KOPT-K1 (cell line): ENCODE data around the gene ZNF618.

ENCODE experiments used
- H3K27ac ChIP-seq: fragments of 200-600 bp; sonication (generic); 2 replicates; pipeline ENCODE4 v1.5.1; 2016; ENCODE audit warnings: antibody characterized with exemption, mild to moderate bottlenecking, low read depth, low read length; ENCODE audit not compliant: poor library complexity, severe bottlenecking
- H3K36me3 ChIP-seq: fragments of 200-600 bp; sonication (generic); 2 replicates; pipeline ENCODE4 v1.5.1; 2017; ENCODE audit warnings: antibody characterized with exemption, mild to moderate bottlenecking, low read length, moderate library complexity; ENCODE audit not compliant: insufficient read depth
- H3K9me3 ChIP-seq: fragments of 200-600 bp; sonication (generic); 2 replicates; pipeline ENCODE4 v1.5.1; 2017; ENCODE audit warnings: antibody characterized with exemption, low read length, mild to moderate bottlenecking; ENCODE audit not compliant: insufficient read depth, poor library complexity, severe bottlenecking

The ZNF618 gene

DNA sequence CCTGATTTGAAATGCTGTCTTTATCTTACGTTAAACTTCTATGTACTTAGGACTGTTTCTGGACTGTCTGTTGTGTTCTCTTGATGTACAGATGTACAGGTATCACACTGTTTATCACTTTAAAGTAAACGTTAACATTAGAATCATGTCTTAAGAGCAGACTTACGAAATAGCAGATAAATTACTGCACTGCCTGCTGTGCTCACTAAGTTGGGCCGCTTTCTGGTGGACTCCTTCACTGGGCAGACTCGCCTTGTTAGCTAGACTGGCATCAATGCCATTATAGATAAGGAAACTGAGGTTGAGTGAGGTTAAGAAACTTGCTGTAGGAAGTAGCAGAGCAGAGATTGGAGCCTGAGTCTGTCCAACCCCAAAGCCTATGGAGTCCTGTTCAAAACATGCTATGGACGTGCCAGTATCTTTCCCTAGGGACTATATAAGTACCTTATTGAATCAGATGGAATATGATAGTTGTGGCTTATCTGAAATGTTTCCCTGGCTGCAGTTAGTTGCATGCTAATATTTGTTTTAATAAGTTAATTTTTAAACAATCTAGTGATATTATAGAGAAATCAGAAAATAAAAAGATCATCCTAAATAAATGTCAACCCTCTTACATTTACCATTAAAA, 16.9 kb downstream of the ZNF618 start:
- H3K27ac ChIP-seq, result no peak overlapping the region
- peaks cover 13% of the 10 kb centered on the region for H3K9me3 ChIP-seq
- no peaks in the 10 kb centered on the region for H3K36me3 ChIP-seq

DNA sequence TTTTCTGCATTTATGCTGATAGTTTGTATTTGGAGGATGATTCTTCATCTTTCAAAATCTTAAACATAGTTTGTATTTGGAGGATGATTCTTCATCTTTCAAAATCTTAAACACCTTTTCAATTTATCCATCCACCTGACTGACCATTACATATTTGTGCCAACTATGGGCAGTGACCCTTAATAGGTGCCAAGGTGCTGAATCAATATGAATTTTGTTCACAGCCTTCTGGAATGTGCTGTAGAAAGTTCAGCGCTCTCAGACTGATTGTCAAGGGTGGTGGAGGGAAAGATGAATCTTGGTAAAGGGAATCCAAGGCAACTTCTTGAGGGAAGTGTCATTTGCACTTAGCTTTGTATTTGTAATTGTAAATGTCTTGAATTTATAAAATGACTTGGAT, 18.1 kb downstream of the ZNF618 start:
- peaks cover 13% of the 10 kb centered on the region for H3K9me3 ChIP-seq

DNA sequence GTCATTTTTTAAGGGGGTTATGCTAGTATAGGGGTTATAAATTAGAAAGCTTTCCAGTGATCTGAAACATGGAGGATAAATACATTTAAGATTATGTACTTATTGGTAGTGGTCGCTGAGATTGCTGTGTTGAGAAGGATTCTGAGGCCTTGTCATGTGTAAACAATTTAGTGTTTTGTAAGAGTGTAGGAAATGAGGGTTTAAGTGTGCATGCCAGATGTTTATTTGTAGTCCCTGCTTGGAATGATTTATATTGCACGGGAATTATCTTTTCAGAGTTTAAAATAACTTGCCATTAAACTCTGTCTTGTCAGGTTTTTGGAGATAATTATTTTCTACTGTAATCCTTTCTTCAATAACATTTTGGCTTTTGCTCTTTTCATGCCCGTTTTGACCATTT, 19.4 kb downstream of the ZNF618 start:
- Histone ChIP-seq H3K9me3 (peaks cover 4% of the 10 kb centered on the region), H3K27ac (no peak overlapping the region), H3K36me3 (no peaks in the 10 kb centered on the region)

More for the DNA sequence above, 18.1 kb downstream of the ZNF618 start:
- Histone ChIP-seq H3K27ac (no peak overlapping the region), H3K36me3 (no peaks in the 10 kb centered on the region)

DNA sequence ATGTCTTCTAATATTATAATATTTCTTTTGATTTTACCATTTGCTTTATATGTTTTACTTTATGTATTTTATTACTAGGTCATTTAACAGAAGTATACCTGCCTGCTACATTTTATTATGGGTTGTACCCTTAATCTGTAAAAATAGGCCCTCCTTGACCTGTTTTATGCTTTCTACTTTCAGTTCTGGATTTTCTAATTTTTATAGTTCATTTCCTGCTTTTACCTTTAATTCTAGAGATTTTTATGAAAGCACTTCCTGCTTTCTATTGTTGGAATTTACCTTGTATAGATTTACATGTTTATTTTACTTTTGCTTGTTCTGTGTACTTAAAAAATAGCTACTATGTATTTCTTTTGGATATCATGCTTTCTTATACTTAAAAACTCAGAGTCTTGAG, 20.6 kb downstream of the ZNF618 start:
- Histone ChIP-seq H3K9me3 (no peaks in the 10 kb centered on the region), H3K27ac (no peak overlapping the region), H3K36me3 (no peaks in the 10 kb centered on the region)

DNA sequence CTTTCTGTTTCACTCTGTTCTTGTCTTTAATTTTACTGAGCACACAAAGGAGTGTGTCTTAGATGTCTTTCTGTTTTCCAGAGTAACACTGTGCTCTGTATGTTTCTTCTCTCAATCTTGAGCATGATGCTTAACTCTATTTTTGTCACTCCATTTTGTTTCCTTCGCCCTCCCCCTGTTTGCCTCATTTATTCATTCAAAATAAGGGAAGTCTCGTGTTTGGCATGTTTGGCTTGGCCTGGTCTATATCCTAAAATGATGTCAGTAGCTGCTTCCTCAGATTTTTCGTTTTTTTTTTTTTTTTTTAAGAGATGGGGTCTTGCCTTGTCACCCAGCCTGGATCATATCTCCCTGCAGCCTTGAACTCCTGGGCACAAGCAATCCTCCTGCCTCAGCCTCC, 22.0 kb downstream of the ZNF618 start:
- H3K9me3 ChIP-seq, result no peaks in the 10 kb centered on the region
- H3K36me3 ChIP-seq, result no peaks in the 10 kb centered on the region
- H3K27ac ChIP-seq, result no peak overlapping the region

DNA sequence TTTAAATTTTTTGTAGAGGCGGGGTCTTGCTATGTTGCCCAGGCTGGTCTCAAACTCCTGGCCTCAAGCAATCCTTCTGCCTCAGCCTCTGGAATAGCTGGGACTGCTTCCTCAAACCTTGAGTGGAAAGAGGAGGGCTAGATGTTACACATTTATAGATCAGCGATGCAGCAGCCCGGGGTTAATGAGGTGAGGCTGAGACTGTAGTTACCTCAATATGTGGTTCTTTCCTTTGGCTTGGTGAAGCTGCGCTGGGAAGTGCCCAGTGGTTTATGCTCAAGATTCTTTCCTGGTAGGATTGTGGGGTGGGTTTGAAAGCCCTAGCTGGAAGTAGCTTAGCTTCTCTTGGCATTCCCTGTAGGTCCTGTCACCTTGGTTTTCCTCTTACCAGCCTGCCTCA, 22.5 kb downstream of the ZNF618 start:
- Histone ChIP-seq H3K27ac (no peak overlapping the region), H3K9me3 (peaks cover 1% of the 10 kb centered on the region), H3K36me3 (no peaks in the 10 kb centered on the region)

DNA sequence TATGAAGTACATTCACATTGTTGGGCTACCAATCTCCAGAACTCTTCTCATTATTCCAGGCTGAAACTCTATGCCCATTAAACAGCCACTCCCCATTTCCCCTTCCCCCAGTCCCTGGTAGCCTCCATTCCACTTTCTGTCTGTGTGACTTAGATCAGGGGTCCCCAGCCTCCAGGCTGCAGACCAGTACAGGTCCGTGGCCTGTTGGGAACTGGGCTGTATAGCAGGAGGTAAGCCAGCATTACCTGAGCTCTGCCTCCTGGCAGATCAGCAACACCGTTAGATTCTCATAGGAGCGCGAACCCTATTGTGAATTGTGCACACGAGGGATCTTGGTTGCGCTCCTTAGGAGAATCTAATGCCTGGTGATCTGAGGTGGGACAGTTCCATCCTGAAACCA, 23.1 kb downstream of the ZNF618 start:
- H3K27ac ChIP-seq, result no peak overlapping the region
- peaks cover 5% of the 10 kb centered on the region for H3K9me3 ChIP-seq
- no peaks in the 10 kb centered on the region for H3K36me3 ChIP-seq

DNA sequence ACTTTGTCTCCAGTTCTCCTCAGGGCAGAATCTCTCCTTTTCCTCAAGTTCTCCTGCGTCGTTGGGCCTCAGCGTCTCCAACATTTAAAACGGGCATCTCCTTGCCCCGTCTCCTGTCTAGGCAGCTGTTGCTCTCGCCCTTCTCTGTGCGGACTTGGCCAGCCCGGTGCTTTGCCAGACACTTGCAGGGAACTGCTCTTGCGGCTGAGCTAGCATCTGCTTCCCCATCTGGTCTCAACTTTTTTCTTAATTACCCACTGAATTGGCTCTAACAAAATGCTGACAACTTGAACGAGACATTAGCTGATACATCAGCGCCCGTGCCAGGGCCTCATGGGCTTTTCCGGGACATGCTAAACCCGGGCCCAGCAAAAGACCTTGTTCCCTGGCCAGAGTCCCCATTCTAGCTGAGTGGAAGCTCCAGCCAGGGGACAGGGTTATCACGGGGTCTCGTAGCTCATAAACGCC, 25.1 kb downstream of the ZNF618 start:
- H3K36me3 ChIP-seq, result no peaks in the 10 kb centered on the region
- peaks cover 5% of the 10 kb centered on the region for H3K9me3 ChIP-seq
- H3K27ac ChIP-seq, result no peak overlapping the region

DNA sequence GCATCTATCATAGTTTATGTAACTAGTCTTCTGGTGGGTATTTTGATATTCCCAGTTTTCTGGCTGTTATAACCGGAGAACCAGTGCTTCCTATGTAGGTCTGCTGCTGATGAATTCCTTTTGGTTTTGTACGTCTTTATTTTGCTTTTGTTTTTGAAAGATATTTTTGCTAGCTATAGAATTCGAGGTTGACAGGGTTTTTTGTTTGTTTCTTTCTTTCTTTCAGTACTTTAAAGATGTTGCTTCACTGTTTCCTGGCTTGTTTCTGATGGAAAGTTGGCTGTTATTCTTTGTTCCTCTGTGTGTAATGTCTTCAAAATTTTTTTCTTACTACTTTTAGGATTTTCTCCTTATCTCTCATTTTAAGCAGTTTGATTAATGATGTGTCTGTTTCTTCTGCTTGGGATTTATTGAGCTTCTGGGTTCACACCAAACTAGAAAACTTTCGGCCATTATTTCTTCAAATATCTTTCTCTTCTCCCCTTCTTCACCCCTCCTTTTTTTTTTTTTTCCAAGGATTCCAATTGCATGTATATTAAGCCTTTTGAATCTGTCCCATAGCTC, 27.5 kb downstream of the ZNF618 start:
- H3K36me3 ChIP-seq, result no peaks in the 10 kb centered on the region
- no peak overlapping the region for H3K27ac ChIP-seq
- peaks cover 5% of the 10 kb centered on the region for H3K9me3 ChIP-seq

DNA sequence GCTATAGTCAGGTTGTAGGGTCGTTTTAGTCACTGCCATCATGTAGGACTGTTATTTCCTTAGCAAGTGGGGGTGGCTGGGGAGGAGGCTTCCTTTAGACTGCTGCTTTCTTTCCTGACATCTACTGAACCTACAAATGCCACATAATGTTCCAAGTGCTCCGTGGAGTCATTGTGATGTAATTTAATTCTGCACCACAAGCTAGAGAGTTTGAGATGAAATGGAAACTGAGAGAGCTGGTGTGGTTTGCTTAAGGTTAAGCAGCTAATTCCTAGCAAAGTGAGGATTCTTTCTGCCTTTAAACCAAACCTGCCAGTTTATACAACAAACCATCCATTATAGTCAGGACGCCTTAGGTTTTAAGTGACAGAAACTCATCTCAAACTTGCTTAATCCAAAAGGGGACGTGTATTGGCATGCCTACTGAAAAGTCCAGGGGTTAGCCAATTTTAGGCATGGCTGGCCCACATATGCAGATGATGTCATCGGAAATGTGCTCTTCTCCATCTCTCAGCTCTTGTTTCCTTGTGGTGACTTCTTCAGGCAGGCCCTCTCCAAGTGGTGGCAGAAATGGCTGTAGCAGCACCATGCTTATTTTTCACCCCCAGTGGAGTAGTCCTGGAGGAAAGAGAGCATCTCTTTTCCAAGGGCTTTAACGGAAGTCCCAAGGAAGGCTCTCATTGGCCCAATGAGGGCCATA, 30.5 kb downstream of the ZNF618 start:
- H3K27ac ChIP-seq, result no peak overlapping the region
- H3K9me3 ChIP-seq, result peaks cover 5% of the 10 kb centered on the region
- H3K36me3 ChIP-seq, result no peaks in the 10 kb centered on the region

DNA sequence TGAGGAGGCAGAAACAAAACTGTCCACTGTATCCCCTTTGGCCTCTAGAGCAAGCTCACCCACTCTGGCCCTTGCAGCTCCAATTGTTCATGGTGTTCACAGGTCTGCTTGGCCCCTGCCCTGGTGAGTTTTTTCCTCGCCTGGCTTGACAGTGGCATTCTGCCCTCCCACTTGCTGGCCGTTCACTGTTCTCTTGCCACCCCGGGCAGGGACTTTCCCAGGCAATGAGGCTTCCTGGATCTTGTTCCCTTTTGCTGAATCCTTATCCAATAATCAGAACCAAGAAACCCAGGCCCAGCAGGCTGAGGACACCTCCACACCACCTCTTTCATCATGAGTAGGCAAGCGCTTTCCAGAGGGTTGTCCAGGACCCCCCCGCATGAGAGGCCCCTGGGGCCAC, 31.2 kb downstream of the ZNF618 start:
- no peaks in the 10 kb centered on the region for H3K36me3 ChIP-seq
- H3K9me3 ChIP-seq, result peaks cover 5% of the 10 kb centered on the region
- no peak overlapping the region for H3K27ac ChIP-seq

DNA sequence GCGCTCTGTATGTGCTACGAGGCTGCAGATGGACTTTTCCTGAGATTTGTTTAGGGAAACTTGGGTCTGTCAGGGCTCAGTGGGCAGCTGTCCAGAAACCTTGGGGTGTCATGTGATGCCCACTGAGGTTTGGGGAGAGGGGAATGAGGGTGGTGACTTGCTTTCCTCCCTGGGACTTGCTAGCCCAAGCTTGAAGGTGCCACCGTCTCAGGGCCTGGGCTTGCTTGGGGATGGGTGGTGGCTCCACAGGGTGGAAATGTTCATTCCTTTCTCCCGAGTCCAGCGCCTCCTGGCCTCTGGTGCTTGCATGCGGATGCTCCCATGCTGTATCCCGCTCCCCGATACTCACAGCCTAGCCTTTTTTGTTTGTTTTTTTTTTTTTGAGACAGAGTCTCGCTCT, 33.3 kb downstream of the ZNF618 start:
- H3K27ac ChIP-seq, result no peak overlapping the region
- no peaks in the 10 kb centered on the region for H3K9me3 ChIP-seq
- H3K36me3 ChIP-seq, result no peaks in the 10 kb centered on the region

DNA sequence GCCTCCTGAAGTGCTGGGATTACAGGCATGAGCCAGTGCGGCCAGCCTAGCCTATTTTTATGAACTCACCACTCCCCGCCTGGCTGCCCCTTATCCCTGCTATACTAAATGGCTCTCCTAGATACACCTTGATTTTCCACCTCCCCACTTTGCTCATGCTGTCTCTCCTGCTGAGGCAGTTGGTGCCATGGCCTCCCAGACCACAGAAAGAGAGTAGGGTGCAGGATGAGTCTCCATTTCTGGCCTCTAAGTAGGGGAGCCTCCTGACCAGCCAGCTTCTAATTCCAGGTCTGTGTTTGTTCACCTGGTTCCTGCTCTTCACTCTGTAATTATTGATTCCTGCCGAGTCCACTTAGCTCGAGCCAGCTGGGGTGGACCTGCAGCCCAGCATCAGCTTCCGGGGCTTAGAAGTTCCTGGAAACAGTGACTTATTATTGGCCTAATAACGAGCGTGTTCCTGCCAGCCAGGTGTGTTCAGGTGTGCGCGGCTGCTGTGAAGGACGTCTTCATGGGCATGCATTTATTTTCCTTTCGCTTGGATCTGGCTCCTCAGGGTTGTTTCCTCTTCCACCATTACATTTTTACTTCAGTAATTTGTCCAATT, 34.0 kb downstream of the ZNF618 start:
- H3K9me3 ChIP-seq, result no peaks in the 10 kb centered on the region
- no peaks in the 10 kb centered on the region for H3K36me3 ChIP-seq
- no peak overlapping the region for H3K27ac ChIP-seq

DNA sequence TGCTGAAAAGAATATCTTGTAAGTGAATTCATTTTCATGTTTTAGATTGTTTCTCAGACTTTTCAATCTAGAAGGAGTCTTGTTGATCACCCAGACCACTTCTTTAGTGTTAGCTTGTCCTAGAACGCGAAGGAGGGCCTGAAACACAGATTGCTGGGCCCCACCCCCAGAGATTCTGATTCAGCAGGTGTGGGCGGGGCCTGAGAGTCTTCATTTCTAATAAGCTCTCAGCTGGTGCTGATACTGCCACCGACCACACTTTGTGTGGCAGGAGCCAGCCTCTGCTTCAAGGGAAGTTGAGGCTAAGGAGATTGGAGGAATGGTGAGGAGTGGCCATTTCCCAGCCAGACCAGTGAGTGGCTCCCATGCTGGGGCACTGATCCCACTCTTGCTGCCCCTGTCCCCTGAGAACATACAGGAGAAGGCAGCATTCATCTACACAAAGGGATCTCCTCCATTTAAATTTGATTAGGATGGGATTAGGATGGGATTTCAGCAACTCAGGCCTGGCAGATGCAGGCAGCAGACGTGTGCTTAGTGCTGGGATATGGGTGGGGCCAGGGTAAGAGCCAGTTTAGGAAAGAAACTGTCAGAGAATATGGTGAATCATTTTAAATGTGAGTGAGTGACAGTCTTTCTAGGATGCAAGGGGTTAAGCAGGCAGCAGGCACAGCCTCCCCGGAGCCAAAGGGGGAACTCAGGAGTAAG, 35.9 kb downstream of the ZNF618 start:
- Histone ChIP-seq H3K36me3 (no peaks in the 10 kb centered on the region), H3K9me3 (no peaks in the 10 kb centered on the region), H3K27ac (no peak overlapping the region)

DNA sequence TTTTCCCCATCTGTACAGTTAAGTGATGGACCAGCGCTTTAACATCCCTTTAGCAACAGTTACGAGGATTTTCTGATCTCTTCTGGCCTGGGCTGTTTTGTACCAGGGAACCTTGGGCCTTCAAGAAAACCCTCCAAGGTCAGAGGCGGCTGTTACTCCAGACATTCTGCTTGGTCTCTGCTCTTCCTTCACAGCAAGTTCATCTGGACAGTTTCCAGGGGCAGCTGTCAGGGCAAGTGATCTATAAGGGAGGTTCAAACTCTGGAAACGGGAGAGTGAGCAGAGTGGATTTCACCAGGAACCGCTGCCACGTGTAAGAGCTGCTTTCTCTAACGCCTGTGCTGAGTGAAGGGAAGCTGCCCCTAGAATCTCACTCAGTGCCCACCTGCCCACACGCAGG, 36.7 kb downstream of the ZNF618 start:
- Histone ChIP-seq H3K36me3 (no peaks in the 10 kb centered on the region), H3K9me3 (no peaks in the 10 kb centered on the region)

More for the DNA sequence above, 36.7 kb downstream of the ZNF618 start:
- no peak overlapping the region for H3K27ac ChIP-seq
